Neural cell (in vitro differentiated cells): ENCODE results near the gene DENND4A.

Experiments
- POLR2AphosphoS5 ChIP-seq: IDR thresholded peaks from 2 replicates; pipeline ENCODE4 v1.6.1; 2012
- TF ChIP-seq, protein P1 (sequence below): fragments of 450-650 bp; IDR thresholded peaks from 2 replicates; pipeline ENCODE4 v1.5.1; 2014; ENCODE audit warnings: antibody characterized with exemption, mild to moderate bottlenecking, moderate library complexity; ENCODE audit not compliant: poor library complexity, severe bottlenecking
- TF ChIP-seq, protein P2 (sequence below): IDR thresholded peaks from 2 replicates; pipeline ENCODE4 v1.6.1; 2012; ENCODE audit warnings: borderline replicate concordance

DNA sequence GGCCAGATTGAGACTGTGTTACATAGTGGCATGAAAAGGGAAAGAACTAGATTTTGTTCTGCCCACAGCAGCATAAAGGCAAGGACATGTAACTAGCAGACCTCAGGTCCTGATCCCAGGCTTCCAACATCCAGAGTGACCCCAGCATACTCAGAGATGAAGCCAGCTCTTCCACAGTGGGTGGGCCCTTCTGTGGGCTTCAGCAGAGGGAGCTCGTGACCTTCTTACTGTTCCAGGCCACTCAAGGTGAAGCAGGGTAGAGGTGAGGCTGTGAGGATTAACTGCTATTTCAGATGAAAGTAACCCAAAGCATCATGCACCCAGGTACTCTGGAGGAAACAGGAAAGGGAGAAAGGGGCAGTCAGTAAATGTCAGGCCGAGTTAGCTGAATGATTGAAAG, 171.3 kb downstream of the DENND4A start:
- TF ChIP-seq, protein P1, sequence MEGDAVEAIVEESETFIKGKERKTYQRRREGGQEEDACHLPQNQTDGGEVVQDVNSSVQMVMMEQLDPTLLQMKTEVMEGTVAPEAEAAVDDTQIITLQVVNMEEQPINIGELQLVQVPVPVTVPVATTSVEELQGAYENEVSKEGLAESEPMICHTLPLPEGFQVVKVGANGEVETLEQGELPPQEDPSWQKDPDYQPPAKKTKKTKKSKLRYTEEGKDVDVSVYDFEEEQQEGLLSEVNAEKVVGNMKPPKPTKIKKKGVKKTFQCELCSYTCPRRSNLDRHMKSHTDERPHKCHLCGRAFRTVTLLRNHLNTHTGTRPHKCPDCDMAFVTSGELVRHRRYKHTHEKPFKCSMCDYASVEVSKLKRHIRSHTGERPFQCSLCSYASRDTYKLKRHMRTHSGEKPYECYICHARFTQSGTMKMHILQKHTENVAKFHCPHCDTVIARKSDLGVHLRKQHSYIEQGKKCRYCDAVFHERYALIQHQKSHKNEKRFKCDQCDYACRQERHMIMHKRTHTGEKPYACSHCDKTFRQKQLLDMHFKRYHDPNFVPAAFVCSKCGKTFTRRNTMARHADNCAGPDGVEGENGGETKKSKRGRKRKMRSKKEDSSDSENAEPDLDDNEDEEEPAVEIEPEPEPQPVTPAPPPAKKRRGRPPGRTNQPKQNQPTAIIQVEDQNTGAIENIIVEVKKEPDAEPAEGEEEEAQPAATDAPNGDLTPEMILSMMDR = no peak
- TF ChIP-seq POLR2AphosphoS5 = no peak
- TF ChIP-seq, protein P2, sequence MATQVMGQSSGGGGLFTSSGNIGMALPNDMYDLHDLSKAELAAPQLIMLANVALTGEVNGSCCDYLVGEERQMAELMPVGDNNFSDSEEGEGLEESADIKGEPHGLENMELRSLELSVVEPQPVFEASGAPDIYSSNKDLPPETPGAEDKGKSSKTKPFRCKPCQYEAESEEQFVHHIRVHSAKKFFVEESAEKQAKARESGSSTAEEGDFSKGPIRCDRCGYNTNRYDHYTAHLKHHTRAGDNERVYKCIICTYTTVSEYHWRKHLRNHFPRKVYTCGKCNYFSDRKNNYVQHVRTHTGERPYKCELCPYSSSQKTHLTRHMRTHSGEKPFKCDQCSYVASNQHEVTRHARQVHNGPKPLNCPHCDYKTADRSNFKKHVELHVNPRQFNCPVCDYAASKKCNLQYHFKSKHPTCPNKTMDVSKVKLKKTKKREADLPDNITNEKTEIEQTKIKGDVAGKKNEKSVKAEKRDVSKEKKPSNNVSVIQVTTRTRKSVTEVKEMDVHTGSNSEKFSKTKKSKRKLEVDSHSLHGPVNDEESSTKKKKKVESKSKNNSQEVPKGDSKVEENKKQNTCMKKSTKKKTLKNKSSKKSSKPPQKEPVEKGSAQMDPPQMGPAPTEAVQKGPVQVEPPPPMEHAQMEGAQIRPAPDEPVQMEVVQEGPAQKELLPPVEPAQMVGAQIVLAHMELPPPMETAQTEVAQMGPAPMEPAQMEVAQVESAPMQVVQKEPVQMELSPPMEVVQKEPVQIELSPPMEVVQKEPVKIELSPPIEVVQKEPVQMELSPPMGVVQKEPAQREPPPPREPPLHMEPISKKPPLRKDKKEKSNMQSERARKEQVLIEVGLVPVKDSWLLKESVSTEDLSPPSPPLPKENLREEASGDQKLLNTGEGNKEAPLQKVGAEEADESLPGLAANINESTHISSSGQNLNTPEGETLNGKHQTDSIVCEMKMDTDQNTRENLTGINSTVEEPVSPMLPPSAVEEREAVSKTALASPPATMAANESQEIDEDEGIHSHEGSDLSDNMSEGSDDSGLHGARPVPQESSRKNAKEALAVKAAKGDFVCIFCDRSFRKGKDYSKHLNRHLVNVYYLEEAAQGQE = no peak
